ENCODE measurements around the gene KIAA1549. TPM values are rescaled to one million over a fixed set of nuclear protein-coding genes. Genes with fewer than 3 reads are reported as not detected.

The KIAA1549 gene
- total and polyA plus RNA-seq, 12 donors = 0.49 to 2.1 (median 1.6) TPM

- WGBS, 2 donors = 84 to 92% methylated on average over 4 of the region's 4 CpGs
- H3K36me3 ChIP-seq = no peaks in the 10 kb centered on the region
- no peak overlapping the region for H3K4me3 ChIP-seq
- H3K4me1 ChIP-seq = no peaks in the 10 kb centered on the region
- no peak overlapping the region for H3K27ac ChIP-seq
- ATAC-seq (no peak), DNase-seq (no peak)
- no peak for TF ChIP-seq CTCF (IDR thresholded peaks at IDR 0.05)
- intact Hi-C loops (cut with DNase I) = no loop called here
- H3K27me3 ChIP-seq = no peaks in the 10 kb centered on the region
- H3K9me3 ChIP-seq = peaks cover 0 to 11% (median 0%) of the 10 kb centered on the region in 11 donors
These were observed 171.8 kb downstream of the KIAA1549 start for GRCh38 chr7:138809346-138809745.

GRCh38 chr7:138804618-138805017 lies 176.6 kb downstream of the KIAA1549 start:
- Histone ChIP-seq H3K27me3 (peaks cover 0 to 6% (median 0%) of the 10 kb centered on the region in 7 donors), H3K27ac (no peak overlapping the region), H3K9me3 (peaks cover 0 to 11% (median 0%) of the 10 kb centered on the region in 11 donors), H3K4me1 (no peaks in the 10 kb centered on the region), H3K36me3 (no peaks in the 10 kb centered on the region), H3K4me3 (no peak overlapping the region)
- intact Hi-C loops (cut with DNase I) = no loop called here
- no peak for TF ChIP-seq CTCF (IDR thresholded peaks at IDR 0.05)
- DNase-seq (no peak), ATAC-seq (no peak)
- 75 to 76% methylated on average over 1 of the region's 1 CpG for WGBS, 2 donors

GRCh38 chr7:138802706-138803105 lies 178.5 kb downstream of the KIAA1549 start:
- peaks cover 0 to 7% (median 0%) of the 10 kb centered on the region in 11 donors for H3K9me3 ChIP-seq
- peaks cover 0 to 19% (median 10%) of the 10 kb centered on the region in 7 donors for H3K27me3 ChIP-seq
- H3K4me1 ChIP-seq = no peaks in the 10 kb centered on the region
- DNase-seq (no peak), ATAC-seq (no peak)
- no peak for TF ChIP-seq CTCF (IDR thresholded peaks at IDR 0.05)
- intact Hi-C loops (cut with DNase I) = no loop called here
- no peak overlapping the region for H3K27ac ChIP-seq
- 95 to 96% methylated on average over 18 of the region's 18 CpGs for WGBS, 2 donors
- no peak overlapping the region for H3K4me3 ChIP-seq
- no peaks in the 10 kb centered on the region for H3K36me3 ChIP-seq

- intact Hi-C loops (cut with DNase I) = no loop called here
- no peak for DNase-seq
- Histone ChIP-seq H3K4me3 (no peak overlapping the region), H3K9me3 (no peaks in the 10 kb centered on the region), H3K27ac (no peak overlapping the region), H3K36me3 (no peaks in the 10 kb centered on the region), H3K27me3 (peaks cover 0 to 26% (median 19%) of the 10 kb centered on the region in 7 donors), H3K4me1 (no peaks in the 10 kb centered on the region)
- ATAC-seq = no peak
- no peak for TF ChIP-seq CTCF (IDR thresholded peaks at IDR 0.05)
- WGBS, 2 donors = 92 to 96% methylated on average over 3 of the region's 3 CpGs
These were observed 179.9 kb downstream of the KIAA1549 start for GRCh38 chr7:138801256-138801655.
